ENCODE data around the gene ATMIN. TPM values are rescaled to one million over a fixed set of nuclear protein-coding genes. Genes with fewer than 3 reads are reported as not detected.

Gene ATMIN
- total and polyA plus RNA-seq, 8 donors = 30.7 to 45.0 (median 39.5) TPM

DNA sequence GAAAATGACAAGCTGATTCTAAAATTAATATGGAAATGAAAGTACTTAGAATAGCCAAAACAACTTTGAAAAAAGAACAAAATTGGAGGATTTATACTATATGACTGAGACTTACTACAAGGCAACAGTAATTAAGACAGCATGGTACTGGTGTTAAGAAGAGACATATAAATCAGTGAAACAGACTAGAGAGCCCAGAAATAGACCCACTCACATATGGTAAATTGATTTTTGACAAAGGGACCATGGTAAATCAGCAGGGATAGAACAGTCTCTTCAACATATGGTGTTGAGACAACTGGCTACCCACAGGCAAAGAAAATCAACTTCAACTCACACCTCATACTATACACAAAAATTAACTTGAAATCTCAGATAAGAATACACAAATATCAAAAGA lies 41.8 kb upstream of the ATMIN start:
- H3K4me3 ChIP-seq = no peak overlapping the region
- ATAC-seq (no peak), DNase-seq (no peak)
- no peaks in the 10 kb centered on the region for H3K9me3 ChIP-seq
- no peak overlapping the region for H3K27ac ChIP-seq
- no peaks in the 10 kb centered on the region for H3K27me3 ChIP-seq
- intact Hi-C loops (cut with DNase I) = no loop called here
- H3K36me3 ChIP-seq = peaks cover 0 to 13% of the 10 kb centered on the region in 2 donors
- H3K4me1 ChIP-seq = peaks cover 7 to 16% of the 10 kb centered on the region in 2 donors
- TF ChIP-seq, protein P1, sequence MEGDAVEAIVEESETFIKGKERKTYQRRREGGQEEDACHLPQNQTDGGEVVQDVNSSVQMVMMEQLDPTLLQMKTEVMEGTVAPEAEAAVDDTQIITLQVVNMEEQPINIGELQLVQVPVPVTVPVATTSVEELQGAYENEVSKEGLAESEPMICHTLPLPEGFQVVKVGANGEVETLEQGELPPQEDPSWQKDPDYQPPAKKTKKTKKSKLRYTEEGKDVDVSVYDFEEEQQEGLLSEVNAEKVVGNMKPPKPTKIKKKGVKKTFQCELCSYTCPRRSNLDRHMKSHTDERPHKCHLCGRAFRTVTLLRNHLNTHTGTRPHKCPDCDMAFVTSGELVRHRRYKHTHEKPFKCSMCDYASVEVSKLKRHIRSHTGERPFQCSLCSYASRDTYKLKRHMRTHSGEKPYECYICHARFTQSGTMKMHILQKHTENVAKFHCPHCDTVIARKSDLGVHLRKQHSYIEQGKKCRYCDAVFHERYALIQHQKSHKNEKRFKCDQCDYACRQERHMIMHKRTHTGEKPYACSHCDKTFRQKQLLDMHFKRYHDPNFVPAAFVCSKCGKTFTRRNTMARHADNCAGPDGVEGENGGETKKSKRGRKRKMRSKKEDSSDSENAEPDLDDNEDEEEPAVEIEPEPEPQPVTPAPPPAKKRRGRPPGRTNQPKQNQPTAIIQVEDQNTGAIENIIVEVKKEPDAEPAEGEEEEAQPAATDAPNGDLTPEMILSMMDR (IDR thresholded peaks at IDR 0.05) = no peak

GRCh38 chr16:80994451-80994850 lies 41.2 kb upstream of the ATMIN start:
- ATAC-seq (peak; percentile 17), DNase-seq (no peak)
- Histone ChIP-seq H3K27ac (no peak overlapping the region), H3K36me3 (peaks cover 0 to 13% of the 10 kb centered on the region in 2 donors), H3K4me1 (peaks cover 7 to 16% of the 10 kb centered on the region in 2 donors), H3K27me3 (no peaks in the 10 kb centered on the region), H3K9me3 (no peaks in the 10 kb centered on the region), H3K4me3 (no peak overlapping the region)
- TF ChIP-seq, protein P1 (IDR thresholded peaks at IDR 0.05) = no peak
- intact Hi-C loops (cut with DNase I) = no loop called here

GRCh38 chr16:80996688-80997138 lies 38.9 kb upstream of the ATMIN start:
- intact Hi-C loops (cut with DNase I) = no loop called here
- H3K4me1 ChIP-seq = peaks cover 7 to 16% of the 10 kb centered on the region in 2 donors
- peak overlapping the region in 1 of 2 donors; percentile 28 for H3K4me3 ChIP-seq
- peak overlapping the region; percentile 70 for H3K27ac ChIP-seq
- ATAC-seq (peak; percentile 8), DNase-seq (no peak)
- H3K36me3 ChIP-seq = no peaks in the 10 kb centered on the region
- H3K27me3 ChIP-seq = no peaks in the 10 kb centered on the region
- H3K9me3 ChIP-seq = no peaks in the 10 kb centered on the region
- TF ChIP-seq, protein P1 (IDR thresholded peaks at IDR 0.05) = no peak

DNA sequence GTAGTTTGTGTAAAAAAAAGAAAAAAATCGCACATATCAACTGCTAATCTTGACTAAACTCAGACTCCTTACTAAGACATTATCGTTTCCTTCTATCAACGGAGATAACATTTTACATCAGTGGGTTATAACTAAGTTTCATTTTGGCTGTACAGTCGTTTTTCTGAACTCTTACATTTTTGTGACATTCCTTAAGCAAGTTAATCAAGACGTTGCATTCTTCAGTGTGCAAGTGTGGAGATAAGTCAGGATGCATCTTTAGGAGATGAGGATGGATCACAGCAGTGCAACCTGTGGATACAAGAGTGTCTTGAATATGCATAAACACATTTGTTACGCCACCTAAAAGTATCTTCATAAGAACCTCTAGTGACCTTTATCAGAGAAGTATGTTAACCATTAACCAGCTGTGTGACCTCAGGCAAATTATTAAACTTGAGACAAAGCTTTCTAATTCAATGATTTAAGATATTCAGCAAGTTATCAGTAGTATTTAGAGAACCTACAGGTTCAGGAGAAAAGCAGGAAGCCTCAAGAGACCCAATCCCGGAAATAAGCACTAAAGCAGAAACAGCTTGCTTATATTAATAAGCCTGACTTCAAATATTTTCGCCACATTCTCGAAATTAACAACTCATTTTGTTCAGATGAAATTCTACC lies 38.4 kb upstream of the ATMIN start:
- intact Hi-C loops (cut with DNase I) = no loop called here
- peaks cover 7 to 16% of the 10 kb centered on the region in 2 donors for H3K4me1 ChIP-seq
- DNase-seq (no peak), ATAC-seq (peak; percentile 48)
- peak overlapping the region in 1 of 2 donors; percentile 28 for H3K4me3 ChIP-seq
- no peaks in the 10 kb centered on the region for H3K9me3 ChIP-seq
- no peaks in the 10 kb centered on the region for H3K27me3 ChIP-seq
- TF ChIP-seq, protein P1 (IDR thresholded peaks at IDR 0.05) = no peak
- no peaks in the 10 kb centered on the region for H3K36me3 ChIP-seq
- peak overlapping the region; percentile 70 for H3K27ac ChIP-seq

DNA sequence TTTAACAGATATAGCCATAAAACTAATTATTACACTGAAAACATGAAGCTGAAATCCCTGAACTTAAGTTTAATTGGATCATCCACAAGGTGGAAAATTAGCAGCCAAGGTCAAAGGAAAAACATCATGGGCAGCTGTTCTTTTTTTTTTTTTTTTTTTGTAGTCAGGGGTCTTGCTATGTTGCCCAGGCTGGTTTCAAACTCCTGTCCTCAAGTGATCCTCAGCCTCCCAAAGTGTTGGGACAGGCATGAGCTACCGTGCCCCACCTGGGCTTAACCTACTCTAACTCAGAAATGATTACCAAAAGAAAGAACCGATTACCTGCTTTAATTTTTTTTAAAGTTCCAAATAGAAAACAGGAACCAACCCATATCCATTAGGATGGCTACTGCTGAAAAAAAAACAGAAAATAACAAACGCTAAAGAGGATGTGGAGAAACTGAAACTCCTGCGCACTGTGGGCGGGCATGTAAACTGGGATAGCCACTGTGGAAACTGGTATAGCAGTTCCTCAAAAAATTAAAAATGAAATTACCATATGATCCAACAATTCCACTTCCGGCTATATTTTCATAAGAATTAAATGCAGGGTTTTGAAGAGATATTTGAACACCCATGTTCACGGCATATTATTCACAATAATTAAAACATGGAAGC lies 37.5 kb upstream of the ATMIN start:
- Histone ChIP-seq H3K4me3 (peak overlapping the region in 1 of 2 donors; percentile 28), H3K27ac (peak overlapping the region; percentile 70), H3K36me3 (no peaks in the 10 kb centered on the region), H3K27me3 (no peaks in the 10 kb centered on the region), H3K9me3 (no peaks in the 10 kb centered on the region), H3K4me1 (peaks cover 7 to 16% of the 10 kb centered on the region in 2 donors)
- DNase-seq (no peak), ATAC-seq (peak; percentile 30)
- intact Hi-C loops (cut with DNase I) = no loop called here
- TF ChIP-seq, protein P1 (IDR thresholded peaks at IDR 0.05) = no peak
